Cardiac septum (tissue), 1 donor: ENCODE data around the gene BRD3OS. TPM values are rescaled to one million over a fixed set of nuclear protein-coding genes. Genes with fewer than 3 reads are reported as not detected.
"Not testable (repeated sequence)": the region's sequence is repeated elsewhere in the genome, so short reads cannot be mapped to it uniquely, and the experiment has no call there.

Experiments used
- DNase-seq: peaks from one replicate; pipeline ENCODE4 v3.0.0-alpha.2; 2020; ENCODE audit warnings: low spot score
- intact Hi-C: fragments of 100-400 bp; cut with DNase I; formaldehyde crosslinking; loops from one replicate; pipeline ENCODE4 v1.14.0; 2022
- total RNA-seq: library from RNA; stranded (reverse); fragmentation: NEBNext Ultra II Directional; extraction: Animal tissue kit (Norgen Biotek cat#: 25700); gene quantifications from one replicate; pipeline ENCODE4 v1.2.1, GENCODE V29; 2021
- donor health status: DM: no; HTN: no; CAD: no.

Gene BRD3OS
- total RNA-seq, 1 donor from 2014 or later, result 9.0 TPM

GRCh38 chr9:133987446-133987788 lies 37.9 kb upstream of the BRD3OS start:
- DNase-seq, result peak; percentile 47
- intact Hi-C loops, result no loop called here

- intact Hi-C loops, result no loop called here
- DNase-seq, result peak; percentile 31
These were observed 37.2 kb upstream of the BRD3OS start for GRCh38 chr9:133987946-133988665.

DNA sequence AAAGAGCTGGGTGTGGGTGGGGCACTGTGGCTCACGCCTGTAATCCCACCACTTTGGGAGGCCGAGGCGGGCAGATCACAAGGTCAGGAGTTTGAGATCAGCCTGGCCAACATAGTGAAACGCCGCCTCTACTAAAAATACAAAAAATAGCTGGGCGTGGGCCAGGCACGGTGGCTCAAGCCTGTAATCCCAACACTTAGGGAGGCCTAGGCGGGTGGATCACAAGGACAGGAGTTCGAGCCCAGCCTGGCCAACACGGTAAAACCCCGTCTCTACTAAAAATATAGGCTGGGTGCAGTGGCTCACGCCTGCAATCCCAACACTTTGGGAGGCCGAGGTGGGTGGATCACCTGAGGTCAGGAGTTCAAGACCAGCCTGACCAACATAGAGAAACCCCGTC lies 36.5 kb upstream of the BRD3OS start:
- intact Hi-C loops, result not testable (repeated sequence)
- DNase-seq, result peak; percentile 39

- intact Hi-C loops, result loop anchor here (5.0 kb wide), 1 partner anchor 72 kb away; no protein-coding TSS in a partner anchor
These were observed 35.5 kb upstream of the BRD3OS start for GRCh38 chr9:133989625-133990365.

GRCh38 chr9:133990366-133991213 lies 34.7 kb upstream of the BRD3OS start:
- intact Hi-C loops, result loop anchor here (5.0 kb wide), 1 partner anchor 73 kb away; no protein-coding TSS in a partner anchor
- DNase-seq, result peak; percentile 64

More at GRCh38 chr9:133989625-133990365, 35.5 kb upstream of the BRD3OS start:
- no peak for DNase-seq

DNA sequence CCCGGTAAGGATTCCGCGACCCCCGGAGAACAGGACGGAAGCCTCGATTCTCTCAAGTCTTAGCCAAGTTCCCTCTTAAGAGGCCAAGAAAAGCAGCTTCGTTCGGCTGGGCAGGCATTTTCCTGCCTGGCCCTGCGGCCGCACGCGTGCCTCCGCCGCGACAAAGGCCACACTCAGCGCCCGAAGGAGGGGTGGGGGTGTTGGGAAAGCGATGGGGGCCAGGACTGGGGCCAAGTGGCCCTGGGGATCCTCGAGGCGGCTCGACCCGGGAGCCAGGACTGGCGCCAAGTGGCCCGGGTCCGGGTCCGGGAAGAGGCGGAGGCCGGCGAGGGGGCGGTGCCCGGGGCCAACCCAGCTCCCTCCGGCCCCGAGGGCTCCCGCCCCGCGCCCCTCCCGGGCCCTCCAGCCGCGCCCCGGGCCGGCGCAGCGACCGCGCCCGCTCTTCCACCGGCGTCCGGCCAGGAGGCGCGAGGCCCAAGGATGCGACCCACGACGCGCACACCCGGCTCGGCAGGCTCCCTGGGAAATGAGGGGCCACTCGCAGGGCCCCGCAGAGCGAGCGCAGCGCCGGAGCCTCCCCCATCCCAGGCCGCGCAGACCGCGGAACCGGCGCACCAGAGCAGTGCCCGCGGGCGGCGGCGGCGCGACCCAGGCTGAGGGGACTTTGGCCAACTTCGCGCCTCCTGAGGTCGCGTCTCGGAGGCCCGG lies 33.9 kb upstream of the BRD3OS start:
- intact Hi-C loops, result loop anchor here (5.0 kb wide), 1 partner anchor 74 kb away; no protein-coding TSS in a partner anchor
- no peak for DNase-seq

DNA sequence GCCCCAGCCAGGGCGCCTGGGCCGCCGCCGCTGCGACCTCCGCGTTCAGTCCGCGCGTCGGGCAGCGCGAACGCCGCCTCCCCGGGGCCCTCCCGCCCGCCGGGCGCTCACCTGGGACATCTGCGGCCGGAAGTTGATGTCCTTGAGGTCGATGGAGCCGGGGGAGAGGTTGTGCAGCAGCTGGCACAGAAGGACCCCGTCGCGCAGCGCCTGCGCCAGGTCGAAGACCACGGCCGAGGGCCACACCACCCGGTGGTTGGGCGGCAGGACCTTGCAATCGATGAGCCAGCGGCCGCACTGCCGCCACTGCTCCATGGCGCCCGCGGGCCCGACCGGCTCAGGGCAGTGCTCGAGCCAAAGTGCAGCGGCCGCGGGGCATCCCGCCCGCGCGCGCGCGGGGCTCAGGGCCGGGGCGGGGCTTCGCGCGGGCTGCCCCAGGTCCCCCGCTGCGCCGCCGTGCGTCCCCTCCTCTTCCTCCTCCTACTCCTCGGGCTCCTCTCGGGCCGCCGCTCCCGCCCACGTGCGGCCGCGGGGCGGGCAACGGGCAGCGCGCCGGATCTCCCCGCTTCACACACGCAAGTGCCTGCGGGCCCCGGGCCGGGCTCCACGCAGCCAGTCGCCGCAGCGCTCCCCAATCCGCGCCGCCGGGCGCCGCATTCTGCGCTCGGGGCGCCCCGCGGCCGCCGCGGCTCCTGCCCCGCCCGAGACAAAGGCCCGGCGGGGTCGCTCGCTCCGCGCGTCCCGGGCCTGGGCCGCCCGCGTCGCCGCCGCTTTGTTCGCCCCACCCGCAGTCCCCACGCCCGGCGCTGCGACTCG lies 33.1 kb upstream of the BRD3OS start, which contains the start of gene VAV2:
TSS of gene VAV2 (minus strand) at position 361 of the 816 bp plus-strand sequence. CDS start at position 315, 46 bp downstream.
- DNase-seq, result no peak
- intact Hi-C loops, result loop anchor here (5.0 kb wide), 1 partner anchor 75 kb away; no protein-coding TSS in a partner anchor

DNA sequence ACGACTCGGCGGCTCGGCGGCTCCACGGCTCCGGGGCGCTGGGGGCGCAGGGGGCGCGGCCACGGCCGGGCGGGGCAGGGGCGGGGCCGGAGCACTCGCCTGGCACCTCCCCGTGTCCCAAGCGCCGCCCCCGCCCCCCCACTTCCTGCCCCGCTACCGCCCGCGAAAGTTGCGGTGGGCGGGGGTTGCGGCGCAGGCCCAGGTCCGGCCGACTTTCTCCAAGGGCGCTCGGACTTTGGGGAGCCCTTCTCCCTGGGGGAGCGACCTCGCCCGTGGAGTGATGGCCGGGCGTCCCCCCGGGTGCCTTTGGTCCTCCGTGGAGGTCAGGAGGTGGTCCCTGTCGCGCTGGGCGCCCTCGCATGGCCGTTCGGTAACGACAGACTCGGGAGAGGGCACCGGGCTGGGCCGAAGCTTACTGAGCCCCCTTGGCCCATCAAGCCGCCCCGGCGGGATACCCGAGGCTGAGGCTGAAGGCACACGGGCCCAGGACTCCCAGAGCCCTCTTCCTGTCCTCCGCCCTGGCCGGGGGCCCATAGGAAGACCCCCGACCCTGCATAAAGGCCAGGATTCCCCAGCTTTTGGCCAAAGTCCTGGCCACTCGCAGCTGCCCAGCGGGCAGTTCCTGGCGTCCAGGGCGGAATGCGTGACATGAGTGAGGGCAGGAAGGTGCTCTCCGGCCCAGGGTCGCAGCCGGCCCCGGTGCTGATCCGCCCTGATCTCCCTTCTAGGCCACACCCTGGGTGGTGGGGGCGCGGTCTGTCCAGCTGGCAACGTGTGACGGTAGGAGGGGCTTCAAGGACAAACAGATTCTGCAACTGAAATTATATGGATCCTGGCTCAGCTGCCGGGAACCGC lies 32.3 kb upstream of the BRD3OS start:
- no peak for DNase-seq
- intact Hi-C loops, result loop anchor here (1.0 to 5.0 kb wide), 2 partner anchors 76 to 200 kb away; no protein-coding TSS in a partner anchor

DNA sequence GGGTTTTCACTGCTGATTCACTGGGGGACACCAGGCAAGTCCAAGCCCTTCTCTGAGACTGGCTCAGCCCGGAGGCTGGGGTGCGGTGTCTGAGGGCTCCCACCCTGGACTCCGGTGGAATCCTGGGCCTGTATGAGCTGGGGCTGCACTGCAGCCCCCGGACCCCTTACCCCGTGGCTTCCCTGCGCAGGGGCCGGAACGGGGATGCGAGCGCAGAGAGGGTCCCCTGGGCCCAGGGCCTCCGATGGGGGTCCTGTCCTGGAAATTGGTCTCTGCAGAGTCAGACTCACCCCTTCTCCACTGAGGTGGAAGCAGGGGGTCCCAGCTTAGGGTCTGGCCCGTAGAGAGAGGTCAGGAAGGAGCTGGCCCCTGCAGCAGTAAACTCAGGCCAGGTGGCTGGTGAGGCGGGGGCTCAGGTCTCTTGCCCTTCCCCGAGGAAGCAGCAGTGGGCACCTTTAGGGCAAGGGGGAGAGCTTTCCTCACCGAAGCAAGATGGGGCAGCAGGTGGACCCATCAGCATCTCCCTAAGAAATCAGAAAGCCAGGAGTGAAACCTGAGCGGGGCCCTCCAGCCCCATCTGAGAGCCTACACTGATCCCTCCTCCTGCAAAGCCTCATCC lies 31.5 kb upstream of the BRD3OS start:
- intact Hi-C loops, result loop anchor here (1.0 to 5.0 kb wide), 2 partner anchors 76 to 200 kb away; no protein-coding TSS in a partner anchor
- no peak for DNase-seq

DNA sequence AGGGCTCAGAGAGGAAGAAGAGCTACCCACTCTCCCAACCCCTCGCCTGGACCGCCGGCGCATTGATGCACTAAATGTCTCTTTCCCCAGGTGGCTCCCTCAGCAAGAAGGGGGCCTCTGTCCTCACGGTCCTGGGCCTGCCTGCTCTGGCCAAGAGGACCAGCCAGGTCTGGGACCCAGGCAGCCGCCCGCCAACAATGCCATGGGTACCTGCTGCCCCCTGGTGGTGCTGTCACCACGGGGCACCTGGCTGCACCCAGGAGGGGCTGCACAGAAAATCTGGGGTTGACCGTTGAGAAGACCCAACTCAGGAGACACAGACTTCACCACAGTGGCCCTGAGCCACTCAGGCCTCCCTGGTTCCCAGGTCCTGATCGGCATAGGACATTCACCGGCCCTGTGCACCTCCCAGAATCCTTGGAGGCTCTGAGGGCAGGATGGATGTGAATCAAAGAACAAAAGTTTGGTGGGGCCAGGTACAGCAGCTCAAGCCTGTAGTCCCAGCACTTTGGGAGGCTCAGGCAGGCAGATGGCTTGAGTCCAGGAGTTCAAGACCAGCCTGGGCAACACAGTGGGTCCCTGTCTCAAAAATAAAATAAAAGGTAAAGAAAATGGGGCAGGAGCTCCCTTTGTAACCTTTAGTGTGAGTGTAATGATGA lies 30.8 kb upstream of the BRD3OS start:
- intact Hi-C loops, result loop anchor here (5.0 kb wide), 1 partner anchor 77 kb away; no protein-coding TSS in a partner anchor
- DNase-seq, result peak; percentile 87

DNA sequence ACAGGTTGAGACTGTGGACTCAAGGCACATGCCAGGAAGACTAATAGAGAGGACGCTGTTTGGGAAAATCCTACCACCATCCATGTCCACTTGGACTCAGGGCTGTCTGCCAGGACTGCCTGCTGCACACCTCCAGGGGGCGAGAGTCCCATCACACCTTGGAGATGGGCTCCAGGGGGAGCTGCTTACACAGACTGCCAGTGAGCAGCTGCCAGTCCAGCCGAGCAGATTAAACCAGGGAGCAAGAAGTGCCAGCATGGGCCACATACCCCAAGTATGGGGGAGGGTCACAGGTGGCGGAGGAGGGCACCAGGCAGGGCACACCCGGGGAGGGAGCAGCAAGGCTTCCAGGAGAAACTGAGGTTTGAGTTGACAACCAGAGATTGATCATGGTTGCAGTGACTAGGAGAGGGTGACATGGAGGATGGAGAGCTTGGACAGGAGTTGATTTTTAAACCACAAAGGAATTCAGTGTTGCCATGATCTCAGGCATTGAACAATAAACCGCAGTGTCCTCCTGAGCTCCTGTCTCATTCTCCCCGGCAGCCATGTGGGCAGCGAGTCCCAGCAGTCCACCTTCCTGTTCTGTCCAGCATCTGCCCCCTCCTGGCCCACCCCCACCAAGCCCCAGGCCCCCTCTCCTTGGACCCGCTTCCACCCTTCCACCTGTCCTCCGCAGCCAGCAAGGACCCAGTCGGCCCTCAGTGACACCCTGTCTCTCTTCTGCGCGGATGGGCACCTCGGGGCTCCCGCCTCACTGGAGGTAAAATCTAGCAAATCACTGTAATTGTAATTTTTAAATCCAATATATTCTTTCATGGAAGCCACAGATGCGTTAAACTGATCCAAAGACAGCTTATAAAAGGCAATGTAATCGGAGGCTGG lies 30.0 kb upstream of the BRD3OS start:
- intact Hi-C loops, result no loop called here
- no peak for DNase-seq

DNA sequence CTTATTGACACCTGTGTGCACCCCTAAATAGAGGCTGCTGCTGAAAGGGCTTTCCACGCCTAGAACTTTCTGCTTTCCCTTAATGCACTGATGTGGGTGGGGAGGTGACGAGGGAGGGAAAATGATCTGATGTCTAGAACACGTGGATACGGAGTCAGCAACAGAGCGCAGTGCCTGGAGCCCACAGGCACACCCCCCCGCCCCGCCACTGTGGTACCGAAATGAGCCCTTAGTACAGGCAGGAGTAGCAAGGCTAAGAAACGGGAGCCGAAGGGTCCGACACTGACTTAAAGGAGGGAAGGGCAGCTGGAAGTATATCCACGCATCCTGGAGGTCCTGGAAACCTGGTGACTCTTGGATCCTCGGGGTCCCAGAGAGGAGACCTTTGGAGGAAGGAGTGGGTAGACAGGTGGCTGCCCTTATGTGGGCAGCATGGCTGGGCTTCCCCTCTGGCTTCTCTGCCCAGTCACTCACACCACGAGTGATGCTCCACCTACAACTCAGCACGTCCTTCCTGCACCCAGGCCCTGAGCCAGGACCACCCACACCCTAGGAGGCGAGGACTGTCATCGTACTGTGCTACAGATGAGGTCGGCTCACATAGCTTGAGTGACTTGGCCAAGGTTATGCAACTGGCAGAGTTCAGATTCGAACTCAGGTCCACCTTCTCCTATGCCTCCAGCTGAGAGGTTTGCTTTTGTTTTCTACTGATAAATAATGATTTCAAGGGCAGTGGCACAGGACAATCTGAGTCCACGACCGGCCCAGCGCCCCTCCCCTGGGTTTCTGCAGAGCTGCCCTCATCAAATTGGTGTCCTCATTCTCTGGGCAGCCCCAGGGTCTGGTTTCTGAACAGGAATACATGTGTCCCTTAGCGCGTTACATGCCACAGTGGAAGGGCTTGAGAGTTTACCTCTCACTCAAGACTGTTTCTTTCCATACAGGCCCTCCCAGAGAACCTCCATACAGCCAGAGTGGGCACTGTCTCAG lies 28.5 kb upstream of the BRD3OS start:
- no peak for DNase-seq

GRCh38 chr9:133997584-133997983 lies 27.7 kb upstream of the BRD3OS start:
- no peak for DNase-seq
- intact Hi-C loops, result no loop called here

More for the DNA sequence above, 28.5 kb upstream of the BRD3OS start:
- intact Hi-C loops, result no loop called here

DNA sequence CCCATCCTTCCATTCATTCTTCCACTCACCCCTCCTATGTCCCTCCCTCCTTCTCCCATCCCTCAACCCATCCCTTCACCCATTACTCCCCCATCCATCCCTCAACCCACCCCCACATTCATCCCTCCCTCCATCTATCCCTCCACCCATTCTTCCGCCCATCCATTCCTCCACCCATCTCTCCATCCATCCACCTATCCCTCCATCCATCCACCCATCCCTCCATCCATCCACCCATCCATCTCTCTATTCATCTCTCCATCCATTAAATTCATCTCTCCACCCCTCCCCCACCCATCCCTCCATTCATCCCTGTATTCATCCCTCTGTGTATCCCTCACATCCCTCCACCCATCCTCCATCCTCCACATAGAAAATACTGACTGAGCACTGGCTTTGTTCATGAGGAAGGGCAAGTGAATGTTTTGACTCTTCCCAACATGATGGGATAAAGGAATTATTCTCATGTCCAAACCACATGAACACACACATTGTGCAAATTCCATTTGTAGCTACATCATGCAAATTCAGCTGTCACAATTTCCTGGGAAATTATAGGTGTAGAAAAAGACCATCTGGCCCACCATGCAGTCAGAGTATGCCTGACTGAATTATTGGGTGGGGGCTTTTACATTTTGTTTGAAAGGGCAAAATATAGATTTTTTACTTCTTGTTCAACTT lies 26.2 kb upstream of the BRD3OS start:
- DNase-seq, result no peak
- intact Hi-C loops, result no loop called here
